Mesendoderm (in vitro differentiated cells): ENCODE results near the gene PRSS56.

Source experiments
- DNase-seq: peaks from one replicate; pipeline ENCODE4 v3.0.0; 2013
- H2AK5ac ChIP-seq: 2 replicates; pipeline ENCODE4 v1.6.1; 2013; ENCODE audit warnings: low read length, inconsistent platforms
- H2BK120ac ChIP-seq: 2 replicates; pipeline ENCODE4 v1.6.1; 2013; ENCODE audit warnings: low read depth, mild to moderate bottlenecking, low read length, moderate library complexity, mixed read lengths
- H2BK15ac ChIP-seq: replicated peaks from 2 replicates; pipeline ENCODE4 v1.6.1; 2013; ENCODE audit warnings: low read depth, mild to moderate bottlenecking, moderate library complexity
- H2BK5ac ChIP-seq: 2 replicates; pipeline ENCODE4 v1.6.1; 2013; ENCODE audit warnings: low read length, inconsistent platforms
- H3K18ac ChIP-seq: 2 replicates; pipeline ENCODE4 v1.6.1; 2013; ENCODE audit warnings: mild to moderate bottlenecking, low read length, mixed read lengths
- H3K23ac ChIP-seq: one replicate; pipeline ENCODE4 v1.6.1; 2013; ENCODE audit warnings: low read length
- H3K27ac ChIP-seq: 2 replicates; pipeline ENCODE4 v1.5.1; 2013; ENCODE audit warnings: low read depth, mild to moderate bottlenecking, inconsistent platforms, low read length, moderate library complexity
- H3K27me3 ChIP-seq: 2 replicates; pipeline ENCODE4 v1.6.1; 2013; ENCODE audit warnings: low read length, control low read depth, mild to moderate bottlenecking, inconsistent platforms; ENCODE audit not compliant: insufficient read depth, poor library complexity
- H3K36me3 ChIP-seq: 2 replicates; pipeline ENCODE4 v1.6.1; 2013; ENCODE audit warnings: low read length, inconsistent platforms; ENCODE audit not compliant: control insufficient read depth, insufficient read depth
- H3K4ac ChIP-seq: one replicate; pipeline ENCODE4 v1.6.1; 2013; ENCODE audit warnings: low read depth, mild to moderate bottlenecking, low read length, moderate library complexity
- H3K4me1 ChIP-seq: 2 replicates; pipeline ENCODE4 v1.6.1; 2013; ENCODE audit warnings: low read depth, low read length, inconsistent platforms; ENCODE audit not compliant: control insufficient read depth
- H3K4me2 ChIP-seq: 2 replicates; pipeline ENCODE4 v1.6.1; 2013; ENCODE audit warnings: low read length
- H3K4me3 ChIP-seq: 2 replicates; pipeline ENCODE4 v1.5.1; 2013; ENCODE audit warnings: mild to moderate bottlenecking, low read length
- H3K56ac ChIP-seq: one replicate; pipeline ENCODE4 v1.6.1; 2013; ENCODE audit warnings: low read length
- H3K79me1 ChIP-seq: 2 replicates; pipeline ENCODE4 v1.6.1; 2013; ENCODE audit warnings: low read length, inconsistent platforms
- H3K79me2 ChIP-seq: 2 replicates; pipeline ENCODE4 v1.6.1; 2013; ENCODE audit warnings: mild to moderate bottlenecking, low read length; ENCODE audit not compliant: control insufficient read depth, insufficient read depth
- H3K9ac ChIP-seq: 2 replicates; pipeline ENCODE4 v1.6.1; 2013; ENCODE audit warnings: low read length, inconsistent platforms
- H4K5ac ChIP-seq: one replicate; pipeline ENCODE4 v1.6.1; 2013; ENCODE audit warnings: low read length
- H4K8ac ChIP-seq: one replicate; pipeline ENCODE4 v1.6.1; 2013; ENCODE audit warnings: low read depth, mild to moderate bottlenecking, control low read depth, low read length, moderate library complexity
- WGBS: extraction: QIAGEN DNeasy Blood & Tissue Kit; methylation state at CpG from one replicate; pipeline ENCODE4 v1.1.7; 2013; ENCODE audit warnings: low lambda C conversion rate, missing lambda C conversion rate; ENCODE audit not compliant: insufficient coverage; ENCODE audit errors: extremely low coverage; 5-methylcytosine and 5-hydroxymethylcytosine counted together

PRSS56 gene

GRCh38 chr2:232556426-232556825 lies 36.2 kb downstream of the PRSS56 start:
- WGBS = no CpG with 5 or more reads among the region's 3 CpGs
- Histone ChIP-seq H3K9ac (no peak overlapping the region), H3K79me2 (peaks cover 19% of the 10 kb centered on the region), H4K8ac (no peak overlapping the region), H3K18ac (no peak overlapping the region), H3K27ac (no peak overlapping the region), H2BK15ac (no peak overlapping the region), H2BK120ac (no peak overlapping the region), H3K4me1 (peaks cover 4% of the 10 kb centered on the region), H3K4ac (no peak overlapping the region), H3K4me2 (no peak overlapping the region), H3K27me3 (no peaks in the 10 kb centered on the region), H3K4me3 (no peak overlapping the region), H3K79me1 (peaks cover 18% of the 10 kb centered on the region), H2BK5ac (no peak overlapping the region), H3K36me3 (peaks cover 2% of the 10 kb centered on the region), H2AK5ac (no peak overlapping the region), H3K56ac (no peak overlapping the region), H4K5ac (no peak overlapping the region), H3K23ac (no peak overlapping the region)
- DNase-seq = no peak

- no peak overlapping the region for H3K4me2 ChIP-seq
- no peak overlapping the region for H3K4ac ChIP-seq
- H4K5ac ChIP-seq = no peak overlapping the region
- peak; percentile 5 for DNase-seq
- no peak overlapping the region for H2BK5ac ChIP-seq
- no peaks in the 10 kb centered on the region for H3K27me3 ChIP-seq
- H3K4me3 ChIP-seq = no peak overlapping the region
- H3K18ac ChIP-seq = no peak overlapping the region
- no peak overlapping the region for H2AK5ac ChIP-seq
- no peak overlapping the region for H4K8ac ChIP-seq
- no peak overlapping the region for H3K56ac ChIP-seq
- no peak overlapping the region for H3K9ac ChIP-seq
- H2BK120ac ChIP-seq = no peak overlapping the region
- H3K79me2 ChIP-seq = no peaks in the 10 kb centered on the region
- no CpG with 5 or more reads among the region's 8 CpGs for WGBS
- no peaks in the 10 kb centered on the region for H3K79me1 ChIP-seq
- H3K27ac ChIP-seq = no peak overlapping the region
- no peaks in the 10 kb centered on the region for H3K4me1 ChIP-seq
- H3K23ac ChIP-seq = no peak overlapping the region
- H2BK15ac ChIP-seq = no peak overlapping the region
- peaks cover 7% of the 10 kb centered on the region for H3K36me3 ChIP-seq
These were observed 42.4 kb downstream of the PRSS56 start for GRCh38 chr2:232562515-232563151.

GRCh38 chr2:232563580-232563979 lies 43.4 kb downstream of the PRSS56 start:
- H3K4me3 ChIP-seq = no peak overlapping the region
- no peak overlapping the region for H3K4ac ChIP-seq
- H3K9ac ChIP-seq = no peak overlapping the region
- H2BK5ac ChIP-seq = no peak overlapping the region
- H3K27ac ChIP-seq = no peak overlapping the region
- H3K4me2 ChIP-seq = no peak overlapping the region
- H4K5ac ChIP-seq = no peak overlapping the region
- no CpG with 5 or more reads among the region's 3 CpGs for WGBS
- no peaks in the 10 kb centered on the region for H3K27me3 ChIP-seq
- H3K18ac ChIP-seq = no peak overlapping the region
- H3K79me2 ChIP-seq = no peaks in the 10 kb centered on the region
- no peaks in the 10 kb centered on the region for H3K79me1 ChIP-seq
- H4K8ac ChIP-seq = no peak overlapping the region
- no peak overlapping the region for H3K23ac ChIP-seq
- DNase-seq = no peak
- no peaks in the 10 kb centered on the region for H3K4me1 ChIP-seq
- no peak overlapping the region for H2BK120ac ChIP-seq
- no peak overlapping the region for H2AK5ac ChIP-seq
- no peak overlapping the region for H3K56ac ChIP-seq
- peaks cover 10% of the 10 kb centered on the region for H3K36me3 ChIP-seq
- no peak overlapping the region for H2BK15ac ChIP-seq

GRCh38 chr2:232567721-232568120 lies 47.5 kb downstream of the PRSS56 start:
- Histone ChIP-seq H4K5ac (no peak overlapping the region), H3K79me2 (no peaks in the 10 kb centered on the region), H3K4me3 (no peak overlapping the region), H3K4ac (no peak overlapping the region), H2BK5ac (no peak overlapping the region), H3K36me3 (peaks cover 20% of the 10 kb centered on the region), H3K79me1 (no peaks in the 10 kb centered on the region), H4K8ac (no peak overlapping the region), H2BK15ac (no peak overlapping the region), H3K4me2 (no peak overlapping the region), H3K27me3 (no peaks in the 10 kb centered on the region), H3K56ac (no peak overlapping the region), H3K18ac (no peak overlapping the region), H2BK120ac (no peak overlapping the region), H3K9ac (no peak overlapping the region), H3K27ac (no peak overlapping the region), H3K4me1 (no peaks in the 10 kb centered on the region), H2AK5ac (no peak overlapping the region), H3K23ac (no peak overlapping the region)
- DNase-seq = no peak

- peaks cover 20% of the 10 kb centered on the region for H3K36me3 ChIP-seq
- WGBS = no CpG with 5 or more reads among the region's 5 CpGs
- no peaks in the 10 kb centered on the region for H3K27me3 ChIP-seq
- no peaks in the 10 kb centered on the region for H3K79me2 ChIP-seq
- H2BK5ac ChIP-seq = no peak overlapping the region
- no peak overlapping the region for H4K8ac ChIP-seq
- DNase-seq = no peak
- no peak overlapping the region for H2BK120ac ChIP-seq
- no peaks in the 10 kb centered on the region for H3K79me1 ChIP-seq
- H3K9ac ChIP-seq = no peak overlapping the region
- H3K4me1 ChIP-seq = no peaks in the 10 kb centered on the region
- H3K18ac ChIP-seq = no peak overlapping the region
- no peak overlapping the region for H4K5ac ChIP-seq
- H3K56ac ChIP-seq = no peak overlapping the region
- no peak overlapping the region for H3K4ac ChIP-seq
- no peak overlapping the region for H3K23ac ChIP-seq
- H3K27ac ChIP-seq = no peak overlapping the region
- no peak overlapping the region for H3K4me2 ChIP-seq
- H3K4me3 ChIP-seq = no peak overlapping the region
- no peak overlapping the region for H2BK15ac ChIP-seq
- no peak overlapping the region for H2AK5ac ChIP-seq
These were observed 48.0 kb downstream of the PRSS56 start for GRCh38 chr2:232568161-232568560.

GRCh38 chr2:232569541-232569940 lies 49.4 kb downstream of the PRSS56 start:
- no CpG with 5 or more reads among the region's 9 CpGs for WGBS
- Histone ChIP-seq H3K79me2 (no peaks in the 10 kb centered on the region), H3K79me1 (no peaks in the 10 kb centered on the region), H4K5ac (no peak overlapping the region), H3K27ac (no peak overlapping the region), H3K56ac (no peak overlapping the region), H3K4me3 (no peak overlapping the region), H3K27me3 (no peaks in the 10 kb centered on the region), H2BK120ac (no peak overlapping the region), H3K9ac (no peak overlapping the region), H2BK5ac (no peak overlapping the region), H3K18ac (no peak overlapping the region), H3K23ac (no peak overlapping the region), H3K4me2 (no peak overlapping the region), H2BK15ac (no peak overlapping the region), H3K36me3 (peaks cover 22% of the 10 kb centered on the region), H3K4me1 (no peaks in the 10 kb centered on the region), H3K4ac (no peak overlapping the region), H2AK5ac (no peak overlapping the region), H4K8ac (no peak overlapping the region)
- DNase-seq = no peak
